GM19467 (cell line): ENCODE data around the gene IGSF22.
"Not testable (repeated sequence)": the region's sequence is repeated elsewhere in the genome, so short reads cannot be mapped to it uniquely, and the experiment has no call there.

ENCODE experiments used
- ATAC-seq: cut with Tn5 transposase; IDR thresholded peaks from one replicate; pipeline ENCODE4 v1.9.1; 2021; ENCODE audit warnings: mild to moderate bottlenecking, moderate library complexity; ENCODE audit not compliant: unreplicated experiment

Gene IGSF22

DNA sequence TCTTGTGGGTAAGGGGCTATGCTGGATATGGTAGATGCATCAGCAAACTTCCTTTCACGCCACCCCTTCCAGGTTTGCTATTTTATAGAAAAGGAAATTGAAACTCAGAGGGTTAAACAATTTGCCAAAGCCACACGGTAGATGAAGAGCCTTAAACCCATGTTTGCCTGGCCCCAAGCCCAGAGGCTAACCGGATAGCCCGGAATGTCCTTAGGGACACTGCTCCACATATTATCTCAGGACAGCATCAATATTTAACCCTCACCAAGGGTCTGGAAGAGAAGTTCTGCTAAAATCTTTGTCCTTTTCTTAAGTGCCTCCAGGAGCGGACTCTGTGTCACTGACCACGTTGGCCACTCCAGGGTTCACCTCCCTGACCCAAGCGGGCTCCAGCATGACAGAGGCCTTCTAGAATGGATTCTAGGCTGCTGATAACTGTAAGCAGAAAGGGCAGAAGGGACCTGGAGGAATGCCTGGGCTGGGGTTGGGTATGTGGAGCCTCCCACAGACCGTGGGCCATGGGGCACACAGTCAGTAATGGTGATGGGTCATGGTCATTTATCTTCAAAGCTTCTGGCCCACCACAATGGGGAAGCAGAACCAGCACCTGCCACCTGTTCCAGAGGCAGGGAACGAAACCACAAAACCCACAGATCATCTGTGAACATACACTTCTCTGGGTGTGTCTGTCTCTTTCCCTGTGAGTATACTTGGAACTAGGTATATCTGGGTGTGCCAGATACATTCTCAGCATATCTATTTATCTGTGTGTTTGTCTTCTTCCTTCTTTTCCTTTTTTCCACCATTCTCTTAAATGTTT, 32.8 kb downstream of the IGSF22 start:
- ATAC-seq, result no peak

DNA sequence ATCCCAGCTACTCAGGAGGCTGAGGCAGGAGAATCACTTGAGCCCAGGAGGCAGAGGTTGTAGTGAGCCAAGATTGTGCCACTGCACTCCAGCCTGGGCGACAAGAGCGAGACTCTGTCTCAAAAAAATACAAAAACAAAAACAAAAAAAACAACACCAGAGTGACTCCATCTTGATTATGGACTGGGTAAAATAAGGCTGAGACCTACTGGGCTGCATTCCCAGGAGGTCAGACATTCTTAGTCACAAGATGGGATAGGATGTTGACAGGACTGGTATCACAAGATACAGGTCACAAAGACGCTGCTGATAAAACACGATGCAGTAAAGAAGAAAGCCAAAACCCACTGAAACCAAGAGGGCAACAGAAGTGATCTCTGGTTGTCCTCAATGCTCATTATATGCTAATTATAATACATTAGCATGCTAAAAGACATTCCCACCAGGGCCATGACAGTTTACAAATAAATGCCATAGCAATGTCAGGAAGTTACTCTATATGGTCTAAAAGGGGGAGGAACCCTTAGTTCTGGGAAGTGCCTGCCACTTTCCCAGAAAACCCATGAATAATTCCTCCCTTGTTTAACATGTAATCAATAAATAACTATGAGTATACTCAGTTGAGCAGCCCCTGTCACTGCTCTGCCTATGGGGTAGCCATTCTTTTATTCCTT, 34.4 kb downstream of the IGSF22 start:
- not testable (repeated sequence) for ATAC-seq

DNA sequence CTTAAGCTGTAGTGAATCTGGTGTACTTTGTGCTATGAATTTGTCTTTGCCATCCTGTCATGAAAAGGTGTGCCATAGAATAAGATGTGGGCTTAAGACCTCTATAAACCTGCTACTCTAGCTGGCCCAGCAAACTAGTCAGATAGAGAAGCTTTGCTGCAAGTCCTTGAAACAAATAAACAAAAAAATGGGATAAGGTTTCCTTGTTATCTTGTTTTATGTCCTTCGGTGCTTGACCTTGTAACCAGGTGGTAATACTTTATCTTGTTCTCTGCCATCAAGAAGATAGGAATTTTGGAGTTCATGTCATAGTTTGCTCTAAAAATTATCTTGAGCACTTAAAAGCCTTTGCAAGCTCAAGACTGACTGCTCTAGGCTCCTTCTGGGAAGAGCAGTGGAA, 41.7 kb downstream of the IGSF22 start:
- no peak for ATAC-seq

DNA sequence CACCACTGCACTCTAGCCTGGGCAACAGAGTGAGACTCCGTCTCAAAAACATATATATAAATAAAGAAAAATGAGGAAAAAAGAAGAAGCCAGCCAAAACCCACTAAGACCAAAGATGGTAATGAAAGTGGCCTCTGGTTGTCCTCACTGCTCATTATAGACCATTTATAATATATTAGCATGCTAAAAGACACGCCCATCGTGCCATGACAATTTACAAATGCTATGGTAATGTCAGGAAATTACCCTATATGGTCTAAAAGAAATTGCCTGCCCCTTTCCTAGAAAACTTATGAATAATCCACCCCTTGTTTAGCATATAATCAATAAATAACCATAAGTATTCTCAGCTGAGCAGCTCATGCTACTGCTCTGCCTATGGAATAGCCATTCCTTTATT, 43.5 kb downstream of the IGSF22 start:
- no peak for ATAC-seq

DNA sequence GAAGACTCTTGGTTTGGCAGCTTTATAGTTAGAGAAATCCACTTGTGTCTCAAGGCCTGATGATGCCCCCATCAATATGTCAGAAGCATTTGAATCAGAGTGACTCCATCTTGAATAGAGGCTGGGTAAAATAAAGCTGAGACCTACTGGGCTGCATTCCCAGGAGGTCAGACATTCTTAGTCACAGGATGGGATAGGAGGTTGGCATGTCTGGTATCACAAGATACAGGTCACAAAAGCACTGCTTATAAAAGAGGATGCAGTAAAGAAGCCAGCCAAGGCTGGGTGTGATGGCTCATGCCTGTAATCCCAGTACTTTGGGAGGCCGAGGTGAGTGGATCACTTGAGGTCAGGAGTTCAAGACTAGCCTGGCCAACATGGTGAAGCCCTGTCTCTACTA, 44.0 kb downstream of the IGSF22 start:
- ATAC-seq, result not testable (repeated sequence)

DNA sequence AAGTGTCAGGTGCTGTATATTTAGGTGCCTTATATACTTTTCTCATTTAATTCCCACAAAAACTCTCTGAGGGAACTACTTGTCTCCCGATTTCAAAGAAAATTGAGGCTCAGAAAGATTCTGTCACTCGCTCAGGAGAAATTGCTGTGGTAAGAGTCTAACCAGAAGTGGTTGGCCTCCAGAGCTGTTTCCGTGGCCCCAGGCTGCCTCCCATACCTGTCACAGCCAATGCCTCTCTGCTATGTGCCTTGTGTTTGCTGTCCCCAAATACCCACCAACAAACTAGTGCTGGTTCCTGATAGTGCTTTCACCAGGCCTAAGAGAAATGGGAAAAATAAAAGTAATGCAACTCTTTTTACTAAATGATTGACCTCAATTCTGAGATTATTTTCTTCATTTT, 48.4 kb downstream of the IGSF22 start:
- no peak for ATAC-seq

DNA sequence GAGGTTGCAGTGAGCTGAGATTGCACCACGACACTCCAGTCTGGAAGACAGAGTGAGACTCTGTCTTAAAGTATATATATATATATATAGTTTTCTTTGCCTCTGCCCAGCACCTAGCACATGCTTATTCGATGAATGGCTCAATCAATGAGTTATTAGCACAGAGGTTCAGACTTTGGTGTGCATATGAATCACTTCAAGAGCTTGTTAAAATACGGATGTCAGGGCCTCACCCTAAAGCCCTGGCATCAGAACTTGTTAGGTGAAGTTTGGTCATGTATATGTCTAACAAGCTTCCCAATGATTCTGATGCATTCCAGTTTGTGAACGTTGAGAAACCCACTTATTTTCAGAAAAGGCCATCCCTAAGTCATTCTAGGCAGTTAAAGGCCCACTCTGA, 49.2 kb downstream of the IGSF22 start:
- no peak for ATAC-seq

DNA sequence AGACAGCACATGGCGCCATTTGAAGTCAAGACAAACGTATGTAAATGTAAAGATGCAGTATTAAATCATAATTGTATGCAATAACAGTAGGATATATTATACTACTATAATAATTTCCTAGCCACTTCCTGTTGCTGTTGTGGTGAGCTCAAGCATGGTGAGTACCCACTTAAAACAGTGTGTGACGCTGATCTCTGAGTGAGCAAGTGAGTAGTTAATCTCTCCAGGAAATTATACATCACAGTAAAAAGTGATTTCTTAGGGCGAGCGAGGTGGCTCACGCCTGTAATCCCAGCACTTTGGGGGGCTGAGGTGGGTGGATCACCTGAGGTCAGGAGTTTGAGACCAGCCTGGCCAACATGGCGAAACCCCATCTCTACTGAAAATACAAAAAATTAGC, 53.8 kb downstream of the IGSF22 start:
- ATAC-seq, result not testable (repeated sequence)

DNA sequence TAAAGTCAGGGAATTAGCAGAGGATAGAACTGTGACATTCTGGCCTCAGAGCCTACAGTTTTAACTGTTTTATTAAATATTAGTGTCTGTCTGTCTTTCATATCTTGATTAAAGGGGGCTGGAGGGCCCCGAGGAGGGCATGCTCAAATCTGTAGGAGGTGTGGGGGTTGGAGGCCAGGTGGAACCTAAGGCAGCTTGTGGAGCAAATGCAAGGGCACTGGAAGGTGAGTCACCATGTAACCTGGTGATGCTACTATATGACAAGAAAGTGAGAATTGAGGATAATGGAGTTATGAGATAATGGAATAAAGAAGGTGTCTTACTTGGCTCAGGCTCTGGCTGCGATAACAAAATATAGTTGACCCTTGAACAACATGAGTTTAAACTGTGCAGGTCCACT, 54.7 kb downstream of the IGSF22 start:
- no peak for ATAC-seq

DNA sequence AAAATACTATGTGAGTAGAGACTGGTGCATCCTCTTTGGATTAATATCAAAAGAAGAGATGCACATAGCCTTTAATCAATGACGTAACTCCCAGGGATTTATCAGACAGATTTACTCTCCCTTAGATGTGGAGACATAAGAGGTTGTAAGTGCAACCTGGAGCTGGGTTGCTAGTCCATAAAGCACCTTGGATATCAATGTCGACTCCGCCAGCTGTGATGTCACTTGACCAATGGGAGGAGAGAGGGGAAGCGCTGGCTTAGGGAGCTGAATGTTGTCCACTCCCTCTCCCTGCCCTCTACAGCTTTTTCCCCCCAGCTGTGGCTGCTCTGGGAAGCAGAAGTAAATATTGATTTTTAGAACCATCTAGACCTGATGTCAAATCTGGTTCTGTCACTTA, 56.3 kb downstream of the IGSF22 start:
- ATAC-seq, result no peak

DNA sequence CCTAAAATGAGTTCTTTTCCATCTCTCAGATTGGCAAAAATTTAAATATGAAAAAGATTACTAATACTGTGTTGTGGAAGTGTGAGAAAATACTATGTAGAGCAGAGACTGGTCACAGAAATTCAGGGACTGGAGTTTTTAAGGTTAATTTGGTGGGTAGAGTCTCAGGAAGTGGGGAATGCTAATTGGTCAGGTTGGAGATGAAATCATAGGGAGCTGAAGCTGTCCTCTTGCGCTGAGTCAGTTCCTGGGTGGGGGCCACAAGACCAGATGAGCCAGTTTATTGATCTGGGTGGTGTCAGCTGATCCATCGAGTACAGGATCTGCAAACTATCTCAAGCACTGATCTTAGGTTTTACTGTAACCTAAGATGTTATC, 56.8 kb downstream of the IGSF22 start:
- no peak for ATAC-seq

DNA sequence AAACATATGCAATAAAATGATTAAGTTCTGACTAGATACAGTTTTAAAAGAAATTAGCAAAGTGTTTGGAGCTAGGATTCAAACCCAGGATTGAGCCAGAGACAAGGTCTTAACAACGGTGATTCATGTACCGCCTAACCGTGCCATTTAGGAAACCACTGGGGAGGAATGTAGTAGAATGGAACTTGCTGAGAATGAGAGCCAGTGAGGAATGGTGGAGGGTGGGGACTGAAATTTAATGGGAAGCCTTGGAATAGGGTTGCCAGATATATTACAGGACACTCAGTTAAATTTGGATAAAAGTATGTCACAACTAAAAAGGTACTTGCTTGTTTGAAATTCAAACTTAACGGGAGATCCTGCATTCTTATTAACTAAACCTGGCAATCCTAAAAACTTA, 57.9 kb downstream of the IGSF22 start:
- ATAC-seq, result no peak

DNA sequence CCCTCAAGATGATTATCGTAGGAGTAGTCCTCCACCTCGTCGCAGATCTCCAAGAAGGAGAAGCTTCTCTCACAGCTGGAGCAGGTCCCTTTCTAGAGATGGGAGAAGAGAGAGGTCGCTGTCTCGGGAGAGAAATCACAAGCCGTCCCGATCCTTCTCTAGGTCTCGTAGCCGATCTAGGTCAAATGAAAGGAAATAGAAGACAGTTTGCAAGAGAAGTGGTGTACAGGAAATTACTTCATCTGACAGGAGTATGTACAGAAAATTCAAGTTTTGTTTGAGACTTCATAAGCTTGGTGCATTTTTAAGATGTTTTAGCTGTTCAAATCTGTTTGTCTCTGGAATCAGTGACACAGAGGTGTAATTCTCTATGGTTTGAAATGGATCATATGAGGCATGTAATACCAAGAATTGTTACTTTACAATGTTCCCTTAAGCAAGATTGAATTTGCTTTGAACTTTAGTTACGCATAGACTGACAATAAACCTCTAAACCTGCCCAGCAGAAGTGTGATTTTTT, 60.6 kb downstream of the IGSF22 start:
- not testable (repeated sequence) for ATAC-seq

DNA sequence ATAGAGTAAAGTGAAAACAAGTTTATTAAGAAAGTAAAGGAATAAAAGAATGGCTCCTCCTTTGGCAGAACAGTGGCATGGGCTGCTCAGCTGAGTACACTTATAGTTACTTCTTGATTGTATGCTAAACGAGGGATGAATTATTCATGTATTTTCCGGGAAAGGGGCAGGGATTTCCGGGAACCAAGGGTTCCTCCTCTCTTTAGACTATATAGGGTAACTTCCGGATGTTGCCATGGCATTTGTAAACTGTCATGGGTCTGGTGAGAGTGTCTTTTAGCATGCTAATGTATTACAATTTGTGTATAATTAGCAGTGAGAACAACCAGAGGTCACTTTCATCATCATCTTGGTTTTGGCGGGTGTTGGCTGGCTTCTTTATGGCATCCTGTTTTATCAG, 68.3 kb downstream of the IGSF22 start:
- no peak for ATAC-seq
